NCI-H1105 (cell line): ENCODE measurements around the gene PAK6.

ENCODE experiments used
- DNase-seq: peaks from one replicate; lab custom pipeline; 2025; lab: John Stamatoyannopoulos, UW

Gene PAK6

GRCh38 chr15:40241269-40242212 is 2.7 kb downstream of the PAK6 start:
- DNase-seq, result no peak

GRCh38 chr15:40242213-40242599 is 3.3 kb downstream of the PAK6 start:
- DNase-seq, result no peak

GRCh38 chr15:40242601-40243000 is 3.7 kb downstream of the PAK6 start:
- no peak for DNase-seq

- DNase-seq, result no peak
Measured at GRCh38 chr15:40243126-40243810, 4.4 kb downstream of the PAK6 start.

- no peak for DNase-seq
Measured at GRCh38 chr15:40244961-40245523, 6.2 kb downstream of the PAK6 start.

- DNase-seq, result no peak
Measured at GRCh38 chr15:40245666-40246450, 7.0 kb downstream of the PAK6 start.

- no peak for DNase-seq
Measured at GRCh38 chr15:40246496-40247280, 7.8 kb downstream of the PAK6 start.

GRCh38 chr15:40247406-40247971 is 8.6 kb downstream of the PAK6 start:
- no peak for DNase-seq

- DNase-seq, result no peak
Measured at GRCh38 chr15:40248006-40248783, 9.3 kb downstream of the PAK6 start.

GRCh38 chr15:40249477-40250303 is 10.8 kb downstream of the PAK6 start:
- DNase-seq, result no peak

- no peak for DNase-seq
Measured at GRCh38 chr15:40250304-40250656, 11.4 kb downstream of the PAK6 start.

GRCh38 chr15:40250771-40251483 is 12.1 kb downstream of the PAK6 start:
- no peak for DNase-seq

- DNase-seq, result no peak
Measured at GRCh38 chr15:40251486-40252140, 12.8 kb downstream of the PAK6 start.

GRCh38 chr15:40252141-40252437 is 13.2 kb downstream of the PAK6 start:
- no peak for DNase-seq

GRCh38 chr15:40252438-40253166 is 13.7 kb downstream of the PAK6 start:
- peak; percentile 64 for DNase-seq

- no peak for DNase-seq
Measured at GRCh38 chr15:40253167-40253790, 14.4 kb downstream of the PAK6 start.

GRCh38 chr15:40254452-40254851 is 15.6 kb downstream of the PAK6 start:
- DNase-seq, result no peak
